Transverse colon (tissue), 4 donors: ENCODE results near the gene GRB2.

ENCODE experiments used
- CTCF ChIP-seq, 5 experiments: fragments of 200-600 bp in 3 of 5; fragments of 450-650 bp in 2 of 5; sonication (generic) in 3 of 5; IDR thresholded peaks; 1 replicate in 2 of 5; 2 replicates in 3 of 5; pipeline ENCODE4 v1.5.1; 2016 to 2017; ENCODE audit warnings: antibody characterized with exemption in 5 of 5, inconsistent platforms in 3 of 5, mild to moderate bottlenecking in 2 of 5, moderate library complexity in 1 of 5
- EP300 ChIP-seq: sonication (generic); formaldehyde crosslinking; IDR thresholded peaks from one replicate; pipeline ENCODE4 v1.6.1; 2017; ENCODE audit warnings: antibody characterized with exemption, low read depth
- POLR2A ChIP-seq: fragments of 450-650 bp; IDR thresholded peaks from one replicate; pipeline ENCODE4 v1.6.1; 2016; ENCODE audit warnings: antibody characterized with exemption, mild to moderate bottlenecking, moderate library complexity
- POLR2AphosphoS5 ChIP-seq, 3 donors: sonication (generic); formaldehyde crosslinking; IDR thresholded peaks; one replicate each; pipeline ENCODE4 v1.6.1; 2016; ENCODE audit warnings: antibody characterized with exemption in 3 of 3

GRCh38 chr17:75318211-75318610 lies 87.3 kb downstream of the GRB2 start:
- TF ChIP-seq CTCF (IDR thresholded peaks at IDR 0.05): no peak
- no peak for TF ChIP-seq POLR2A
- no peak for TF ChIP-seq POLR2AphosphoS5 (IDR thresholded peaks at IDR 0.05)
- TF ChIP-seq EP300: no peak
